Muscle of arm (tissue), 12 donors: ENCODE measurements around the gene DHX30. TPM values are rescaled to one million over a fixed set of nuclear protein-coding genes. Genes with fewer than 3 reads are reported as not detected.

Experiments
- DNase-seq: peaks from one replicate; pipeline ENCODE4 v3.0.0-alpha.2; 2013
- polyA plus RNA-seq, 12 donors: library from polyadenylated mRNA; unstranded; fragments of 120-200 nt; gene quantifications; one replicate each; pipeline ENCODE4 v1.2.1, GENCODE V29; 2013; ENCODE audit not compliant: insufficient read length in 12 of 12

Gene DHX30
- polyA plus RNA-seq, 12 donors = 31.8 to 44.4 (median 36.3) TPM; not detected in 1

DNA sequence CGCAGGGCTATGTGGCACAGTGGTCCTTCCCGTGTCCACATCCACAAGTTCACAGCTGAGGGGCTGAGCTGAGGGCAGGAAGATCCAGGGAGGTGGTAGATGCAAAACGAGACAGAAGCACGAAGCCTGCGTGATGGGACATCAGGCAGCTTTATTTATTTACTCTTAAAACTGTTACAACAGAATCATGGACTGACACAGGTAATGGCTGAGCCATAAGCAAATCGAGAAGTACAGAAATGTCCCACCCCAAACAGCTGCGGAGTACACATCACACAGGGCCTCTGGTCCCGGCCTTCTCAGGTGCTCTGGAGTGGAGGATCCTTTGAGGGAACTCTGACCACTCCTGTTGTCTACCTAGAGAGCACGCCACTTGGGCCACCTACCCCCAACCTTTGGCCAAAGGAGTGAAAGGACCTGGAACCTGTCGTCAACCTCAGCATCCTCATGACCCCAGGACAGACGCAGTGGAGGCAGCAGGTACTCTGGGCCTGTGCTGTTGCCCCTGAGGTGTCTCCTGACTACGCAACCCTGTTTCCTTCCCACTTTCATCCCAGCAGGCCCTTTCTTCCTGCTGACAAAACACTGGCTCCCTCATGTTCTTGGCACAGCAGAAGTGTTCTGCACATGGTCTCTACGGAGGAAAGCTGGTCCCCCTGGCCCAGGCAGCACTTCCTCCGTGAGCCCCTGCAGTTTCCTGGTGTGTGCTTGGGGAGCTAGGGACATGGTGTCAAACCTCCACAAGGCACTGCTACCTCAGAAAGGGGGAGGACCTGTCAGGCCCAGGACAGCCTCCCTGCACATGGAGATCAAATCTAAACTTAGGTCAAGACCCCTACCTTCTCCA is 47.8 kb downstream of the DHX30 start:
- DNase-seq = no peak

DNA sequence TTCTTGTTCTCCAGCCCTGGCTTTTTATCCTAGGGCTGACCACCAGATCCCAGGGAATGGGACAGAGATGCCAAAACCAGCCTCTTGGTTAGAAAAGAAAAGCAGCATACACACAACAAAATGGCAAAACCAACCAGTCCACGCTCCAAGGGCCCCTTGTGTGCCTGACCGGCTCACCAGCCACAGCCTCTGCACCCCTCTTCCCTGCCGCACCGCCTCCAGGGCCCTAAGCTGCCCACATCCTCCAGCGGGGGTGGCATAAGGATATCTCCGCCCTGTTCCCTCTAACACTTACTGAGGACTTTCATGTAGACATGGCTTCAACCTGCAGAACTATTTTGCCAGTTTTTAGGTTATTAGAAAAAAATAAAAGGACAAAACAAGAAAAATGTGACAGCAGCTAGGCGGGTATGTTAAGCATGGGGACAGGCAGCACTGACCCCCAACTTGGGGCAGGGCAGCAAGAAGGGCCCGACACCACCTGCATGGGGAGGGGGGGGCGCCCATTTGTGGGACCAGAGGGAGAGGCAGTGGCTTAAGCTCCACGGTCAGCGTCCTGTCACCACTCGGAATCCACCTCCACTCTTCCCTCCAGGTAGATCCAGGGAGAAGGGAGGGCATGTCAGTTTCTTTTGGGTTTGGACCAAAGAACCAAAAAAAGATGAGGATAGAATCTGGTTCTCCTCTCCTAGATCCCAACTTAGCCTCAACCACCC is 49.1 kb downstream of the DHX30 start:
- no peak for DNase-seq

DNA sequence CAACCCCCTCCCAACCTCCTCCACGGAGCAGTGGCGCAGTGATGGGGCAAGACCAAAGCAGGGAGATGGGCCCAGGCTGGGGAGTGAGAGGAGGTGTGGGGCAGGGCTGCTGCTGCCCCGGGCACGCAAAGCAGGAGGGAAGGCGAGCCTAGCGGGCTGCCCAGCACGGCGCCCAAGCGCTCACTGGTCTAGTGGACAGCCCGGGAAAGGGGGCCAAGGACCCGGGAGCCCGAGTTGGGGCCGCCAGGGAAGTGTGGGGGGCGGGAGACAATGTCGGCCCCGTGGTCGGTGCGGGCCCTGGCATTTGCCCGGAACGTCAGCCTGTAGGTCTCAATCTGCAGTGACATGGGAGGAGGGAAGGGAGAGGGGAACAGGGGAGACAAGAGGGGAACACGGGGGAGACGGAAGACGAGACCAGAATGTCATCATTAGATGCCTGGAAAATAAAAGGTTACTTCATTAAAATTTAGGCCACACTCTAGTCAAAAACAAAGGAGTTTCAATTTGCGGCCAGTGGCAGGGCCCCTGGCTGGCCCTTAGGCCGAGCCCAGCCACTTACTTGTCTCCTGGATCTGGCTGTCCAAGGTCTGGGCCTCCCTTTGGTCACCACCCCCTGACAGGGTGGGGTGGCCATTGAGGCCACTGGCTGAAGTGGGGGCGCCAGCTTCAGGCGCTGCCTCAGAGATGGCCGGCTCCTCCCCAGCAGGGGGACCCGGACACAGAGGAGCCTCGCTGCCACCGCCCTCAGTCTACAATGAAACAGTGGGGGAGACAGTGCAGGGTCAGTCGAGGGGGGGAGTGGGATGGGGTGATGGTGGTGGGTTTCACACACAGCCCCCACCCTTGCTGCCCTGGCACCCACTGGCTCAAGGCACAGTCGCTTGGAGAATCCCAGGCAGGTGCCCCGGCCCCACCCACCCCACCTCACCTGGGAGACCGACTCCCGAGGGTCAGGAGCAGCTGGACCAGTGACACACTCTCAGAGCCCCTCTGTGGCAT is 50.0 kb downstream of the DHX30 start:
- no peak for DNase-seq

- DNase-seq = no peak
These were observed 51.3 kb downstream of the DHX30 start for GRCh38 chr3:47854267-47854666.

DNA sequence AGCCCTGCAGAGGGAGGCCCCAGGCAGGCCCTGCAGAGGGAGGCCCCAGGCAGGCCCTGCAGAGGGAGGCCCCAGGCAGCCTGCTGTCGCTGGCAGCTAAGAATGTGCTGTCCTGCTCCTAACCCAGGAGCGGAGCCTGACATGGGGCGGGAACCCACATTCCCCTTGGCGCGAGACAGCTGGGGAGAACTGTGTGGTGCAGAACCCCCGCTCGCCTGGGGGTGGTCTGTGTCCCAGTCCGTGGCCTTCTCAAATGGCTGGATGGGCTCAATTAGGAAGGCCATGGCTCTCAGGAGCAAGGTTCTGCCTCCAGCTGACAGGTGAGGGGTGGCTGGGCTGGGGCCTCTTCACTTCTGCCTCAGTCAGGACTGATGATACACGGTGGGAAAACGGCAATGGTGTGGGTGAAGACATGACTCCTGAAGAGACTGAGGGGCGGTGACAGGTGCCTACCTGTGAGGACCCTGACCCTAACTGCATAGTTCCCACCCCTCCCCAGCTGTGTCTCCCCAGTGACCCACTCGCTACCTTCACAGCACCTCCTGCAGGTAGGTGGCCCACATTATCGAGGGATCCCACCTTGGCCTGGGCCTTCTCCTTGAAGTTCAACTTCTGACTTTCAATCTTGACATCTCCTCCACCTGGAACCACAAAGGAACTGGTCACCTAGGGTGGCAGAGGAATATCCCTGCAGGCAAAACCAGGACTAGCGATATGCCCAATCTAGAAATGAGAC is 52.0 kb downstream of the DHX30 start:
- no peak for DNase-seq

DNA sequence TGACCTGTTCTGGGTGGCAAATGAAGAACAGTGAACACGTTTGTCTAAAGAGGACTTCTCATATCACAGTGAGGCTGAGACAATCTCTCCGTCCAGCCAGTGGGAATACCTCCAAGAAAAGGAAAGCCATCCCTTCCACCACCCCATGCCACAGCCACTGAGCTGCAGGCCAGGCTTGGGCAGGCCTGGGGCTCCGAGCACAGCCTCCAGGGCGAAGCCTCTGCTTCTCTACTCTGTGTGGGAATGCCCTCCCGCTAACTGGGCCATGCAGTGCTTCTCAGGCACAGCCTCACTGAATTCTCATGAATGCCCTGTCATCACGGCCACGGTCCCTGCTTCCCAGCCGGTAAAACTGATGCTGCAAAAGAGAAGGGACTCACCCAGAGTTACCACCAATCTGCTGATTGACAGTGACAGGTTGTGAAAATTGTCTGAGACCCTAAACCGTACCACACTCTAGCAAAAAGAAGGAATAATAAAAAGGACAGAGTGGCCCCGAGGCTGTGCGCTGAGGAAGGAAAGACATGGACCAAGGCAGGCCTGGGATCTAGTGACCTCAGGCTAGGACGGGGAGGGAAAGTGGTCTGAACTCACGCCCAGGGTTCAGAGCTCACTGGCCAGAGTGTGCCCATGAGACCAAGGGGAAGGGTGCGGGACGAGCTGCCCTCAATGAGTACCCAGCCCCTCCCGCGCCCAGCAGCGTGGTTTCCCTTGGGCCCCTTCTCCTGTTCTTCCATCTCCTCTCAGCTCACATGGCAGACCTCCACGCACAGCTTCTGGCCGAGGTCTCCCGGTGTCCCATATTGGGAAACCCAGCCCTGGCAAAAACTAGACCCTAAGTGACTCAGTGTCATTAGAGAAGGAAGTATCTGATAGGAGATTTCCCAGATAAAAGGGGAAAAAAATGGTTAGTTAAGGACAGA is 52.8 kb downstream of the DHX30 start:
- no peak for DNase-seq

- no peak for DNase-seq
These were observed 53.7 kb downstream of the DHX30 start for GRCh38 chr3:47856669-47857068.

- DNase-seq = no peak
These were observed 54.2 kb downstream of the DHX30 start for GRCh38 chr3:47857151-47857550.

- no peak for DNase-seq
These were observed 57.1 kb downstream of the DHX30 start for GRCh38 chr3:47859956-47860605.

GRCh38 chr3:47863391-47864128 is 60.6 kb downstream of the DHX30 start:
- DNase-seq = no peak

DNA sequence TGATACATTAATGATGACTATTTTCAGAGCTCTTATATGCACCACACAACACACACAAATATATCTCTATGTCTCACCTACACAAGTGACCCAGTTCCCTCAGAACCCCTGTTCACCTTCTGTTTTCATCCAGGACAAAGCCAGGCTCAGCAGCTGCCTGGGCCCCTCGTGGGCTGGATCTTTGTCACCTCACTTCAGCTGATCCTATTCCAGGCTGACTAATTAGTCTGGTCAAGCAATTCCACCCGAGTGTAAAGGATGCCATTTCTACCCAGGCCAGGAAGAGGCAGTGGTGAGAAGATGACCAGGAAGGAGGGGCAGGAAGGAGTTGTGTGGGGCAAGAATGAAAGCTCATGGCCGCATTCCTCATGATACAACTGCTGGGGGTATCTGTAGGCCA is 62.3 kb downstream of the DHX30 start:
- no peak for DNase-seq

DNA sequence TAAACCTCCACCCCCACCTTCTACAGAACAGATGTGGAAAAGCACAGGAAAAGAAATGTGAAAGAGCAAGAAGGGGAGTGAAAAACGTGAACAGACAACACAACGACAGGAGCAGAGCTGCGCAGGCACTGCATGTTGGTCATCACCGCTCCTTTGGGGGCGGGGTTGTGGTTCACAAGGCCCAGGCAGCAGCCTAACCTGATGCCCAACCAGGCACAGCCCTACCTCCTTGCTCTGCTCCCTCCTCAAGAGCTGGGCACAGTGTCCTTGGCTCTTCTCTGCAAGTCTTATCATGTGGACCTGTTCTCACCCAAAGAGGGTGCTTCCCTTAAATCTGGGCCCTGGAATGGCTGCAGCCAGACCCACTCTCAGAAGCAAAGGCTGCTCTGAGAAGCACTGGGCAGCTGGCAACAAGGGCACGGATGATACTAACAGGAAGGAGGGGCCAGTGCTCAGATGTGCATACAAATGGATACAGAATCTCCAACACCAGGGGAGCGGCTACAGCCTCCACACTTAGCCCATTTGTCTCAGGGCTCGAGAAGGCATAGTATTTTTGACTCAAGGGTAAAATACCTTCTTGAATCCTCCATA is 64.6 kb downstream of the DHX30 start:
- no peak for DNase-seq

- no peak for DNase-seq
These were observed 65.4 kb downstream of the DHX30 start for GRCh38 chr3:47868306-47868705.

- no peak for DNase-seq
These were observed 67.2 kb downstream of the DHX30 start for GRCh38 chr3:47870156-47870555.

DNA sequence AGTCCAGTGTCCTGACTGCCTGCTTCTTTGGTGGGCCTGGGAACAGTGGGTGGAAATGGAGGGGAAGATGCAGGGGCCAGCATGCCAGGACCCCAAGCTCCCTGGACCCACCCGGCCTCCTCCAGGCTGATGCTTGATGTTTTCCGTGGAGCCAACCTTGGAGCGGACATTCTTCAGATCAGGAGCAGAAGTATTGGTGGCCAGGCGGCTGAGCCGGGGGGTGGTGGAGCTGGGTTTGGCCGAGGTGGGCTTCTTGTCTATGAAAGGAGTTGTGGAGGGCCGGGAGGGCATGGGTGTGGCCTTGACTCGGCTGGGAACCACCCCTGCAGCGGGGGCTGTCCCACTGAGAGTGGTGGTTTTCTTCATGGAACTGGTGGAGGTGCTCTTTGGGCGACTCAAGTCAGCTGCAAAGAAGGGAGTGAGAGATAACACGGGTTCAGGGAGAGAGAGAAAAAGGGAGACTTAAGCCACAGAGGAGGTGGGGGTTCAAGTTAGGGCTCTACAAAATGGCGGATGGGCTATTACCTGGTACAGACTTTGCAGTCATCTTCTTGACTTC is 67.8 kb downstream of the DHX30 start:
- DNase-seq = no peak

- DNase-seq = no peak
These were observed 68.5 kb downstream of the DHX30 start for GRCh38 chr3:47871389-47871788.

- no peak for DNase-seq
These were observed 70.0 kb downstream of the DHX30 start for GRCh38 chr3:47872916-47873315.

- no peak for DNase-seq
These were observed 71.5 kb downstream of the DHX30 start for GRCh38 chr3:47874438-47874837.
